WERI-Rb-1 (cell line): ENCODE data around the gene KIAA1217.

ENCODE experiments used
- DNase-seq: peaks from one replicate; pipeline ENCODE4 v3.0.0-alpha.2; 2020
- H3K27ac ChIP-seq: fragments of 250-450 bp; sonication (Bioruptor Pico); 2 replicates; pipeline ENCODE4 v1.5.1; 2020; ENCODE audit warnings: mild to moderate bottlenecking, moderate library complexity
- H3K27me3 ChIP-seq: fragments of 250-450 bp; sonication (Bioruptor Pico); 2 replicates; pipeline ENCODE4 v1.5.1; 2021; ENCODE audit warnings: mild to moderate bottlenecking, low read depth, moderate library complexity; ENCODE audit not compliant: insufficient read depth, severe bottlenecking
- H3K36me3 ChIP-seq: fragments of 250-450 bp; sonication (Bioruptor Pico); 2 replicates; pipeline ENCODE4 v1.5.1; 2020; ENCODE audit warnings: mild to moderate bottlenecking, moderate library complexity
- H3K4me3 ChIP-seq: 2 replicates; pipeline ENCODE4 v1.5.1; 2011; ENCODE audit warnings: low read depth, mild to moderate bottlenecking, control low read depth, low read length
- H3K9me3 ChIP-seq: fragments of 250-450 bp; sonication (Bioruptor Pico); 2 replicates; pipeline ENCODE4 v1.5.1; 2021; ENCODE audit warnings: mild to moderate bottlenecking, moderate library complexity; ENCODE audit not compliant: severe bottlenecking
- CTCF ChIP-seq: IDR thresholded peaks from 2 replicates; pipeline ENCODE4 v1.5.1; 2011; ENCODE audit warnings: low read depth, mild to moderate bottlenecking, control low read depth, inconsistent platforms, low read length

KIAA1217 gene

GRCh38 chr10:24457661-24458318 lies 248.9 kb downstream of the KIAA1217 start:
- Histone ChIP-seq H3K27ac (no peak overlapping the region), H3K9me3 (no peaks in the 10 kb centered on the region), H3K4me3 (no peak overlapping the region), H3K36me3 (no peaks in the 10 kb centered on the region), H3K27me3 (no peaks in the 10 kb centered on the region)
- TF ChIP-seq CTCF, result no peak
- DNase-seq, result no peak

- Histone ChIP-seq H3K4me3 (no peak overlapping the region), H3K27me3 (no peaks in the 10 kb centered on the region), H3K36me3 (no peaks in the 10 kb centered on the region), H3K27ac (no peak overlapping the region), H3K9me3 (no peaks in the 10 kb centered on the region)
- no peak for DNase-seq
- no peak for TF ChIP-seq CTCF
Measured at GRCh38 chr10:24459836-24460235, 250.9 kb downstream of the KIAA1217 start.

- no peak overlapping the region for H3K27ac ChIP-seq
- DNase-seq, result no peak
- H3K27me3 ChIP-seq, result no peaks in the 10 kb centered on the region
- TF ChIP-seq CTCF, result no peak
- H3K9me3 ChIP-seq, result no peaks in the 10 kb centered on the region
- no peak overlapping the region for H3K4me3 ChIP-seq
- H3K36me3 ChIP-seq, result no peaks in the 10 kb centered on the region
Measured at GRCh38 chr10:24462291-24462813, 253.4 kb downstream of the KIAA1217 start.

GRCh38 chr10:24462889-24463552 lies 254.1 kb downstream of the KIAA1217 start:
- no peak for DNase-seq
- Histone ChIP-seq H3K27ac (no peak overlapping the region), H3K36me3 (no peaks in the 10 kb centered on the region), H3K9me3 (no peaks in the 10 kb centered on the region), H3K4me3 (no peak overlapping the region), H3K27me3 (no peaks in the 10 kb centered on the region)
- TF ChIP-seq CTCF, result peak; percentile 7; the same call in 1 of the 2 replicates

- H3K27ac ChIP-seq, result no peak overlapping the region
- H3K9me3 ChIP-seq, result no peaks in the 10 kb centered on the region
- no peaks in the 10 kb centered on the region for H3K36me3 ChIP-seq
- no peak overlapping the region for H3K4me3 ChIP-seq
- no peak for DNase-seq
- H3K27me3 ChIP-seq, result no peaks in the 10 kb centered on the region
- TF ChIP-seq CTCF, result no peak
Measured at GRCh38 chr10:24463611-24464426, 254.9 kb downstream of the KIAA1217 start.
